ENCODE measurements around the gene KCNK2. TPM values are rescaled to one million over a fixed set of nuclear protein-coding genes. Genes with fewer than 3 reads are reported as not detected.

KCNK2 gene
- total and polyA plus RNA-seq, 2 experiments from 2014 or later = 1.8 to 4.1 TPM

DNA sequence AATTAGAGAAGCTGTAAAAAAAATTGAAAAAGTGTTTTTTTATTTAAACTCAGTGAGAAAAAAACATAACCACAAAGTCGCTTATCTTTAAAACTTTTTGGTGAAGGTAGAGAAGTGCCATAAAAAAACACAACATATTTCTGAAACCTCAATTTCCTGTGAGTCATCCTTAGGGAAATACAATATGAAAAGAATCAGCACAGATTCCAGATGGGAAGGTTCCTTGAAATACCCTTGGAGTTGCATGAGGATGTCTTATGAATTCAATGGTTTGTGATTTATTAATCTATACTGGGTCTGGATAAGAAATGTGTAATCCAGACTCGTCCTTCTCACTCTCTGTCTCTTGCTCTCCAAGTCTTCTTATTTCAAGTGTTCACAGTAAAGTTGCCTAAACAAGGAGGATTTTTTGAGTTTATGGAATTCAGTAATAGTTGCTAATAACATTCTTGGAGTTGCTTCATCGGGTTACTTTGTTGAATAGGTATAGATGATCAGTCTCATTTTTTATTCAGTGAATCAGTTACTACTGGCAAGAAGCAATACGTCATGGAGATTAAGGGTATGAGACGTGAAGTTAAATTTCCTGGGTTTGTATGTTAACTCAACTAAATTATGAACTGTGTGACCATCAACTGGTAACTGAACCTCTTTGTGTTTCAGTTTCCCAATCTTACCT is 191.4 kb downstream of the KCNK2 start:
- Histone ChIP-seq H3K4me2 (no peak overlapping the region), H4K20me1 (ENCODE audit: insufficient read depth, poor library complexity, severe bottlenecking) (no peaks in the 10 kb centered on the region)
- 89% methylated on average over 5 of the region's 5 CpGs for WGBS (ENCODE audit: low lambda C conversion rate, missing lambda C conversion rate)

DNA sequence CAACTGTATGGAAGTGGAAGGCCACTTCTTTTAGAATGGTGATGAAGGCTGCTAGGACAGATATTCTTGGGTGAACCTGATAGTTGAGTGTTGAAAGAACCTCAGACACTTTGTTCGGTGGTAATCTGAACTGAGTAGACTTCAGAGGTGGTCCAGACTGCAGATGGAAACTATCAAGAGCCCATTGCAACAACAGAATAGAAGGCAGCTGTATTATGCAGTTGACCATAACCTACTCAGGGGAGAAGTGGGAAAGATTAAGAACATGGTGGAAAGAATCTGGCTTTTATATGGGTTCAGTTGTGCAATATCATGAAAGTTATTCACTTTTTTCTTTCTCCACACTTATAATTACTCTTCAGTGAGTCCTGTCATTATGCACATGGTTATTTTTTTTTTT is 194.0 kb downstream of the KCNK2 start:
- Histone ChIP-seq H3K4me2 (no peak overlapping the region), H2AFZ (no peak overlapping the region), H3K36me3 (replicated peaks; ENCODE audit: insufficient read depth, low read depth) (no peaks in the 10 kb centered on the region), H3K4me1 (ENCODE audit: insufficient read depth) (no peaks in the 10 kb centered on the region), H3K27ac (no peak overlapping the region), H3K9me3 (ENCODE audit: low read depth) (no peaks in the 10 kb centered on the region), H3K79me2 (no peaks in the 10 kb centered on the region), H4K20me1 (ENCODE audit: insufficient read depth, poor library complexity, severe bottlenecking) (no peaks in the 10 kb centered on the region), H3K27me3 (no peaks in the 10 kb centered on the region), H3K4me3 (no peak overlapping the region), H3K9me2 (replicated peaks; ENCODE audit: insufficient read depth) (no peaks in the 10 kb centered on the region)
- TF ChIP-seq, protein P1, sequence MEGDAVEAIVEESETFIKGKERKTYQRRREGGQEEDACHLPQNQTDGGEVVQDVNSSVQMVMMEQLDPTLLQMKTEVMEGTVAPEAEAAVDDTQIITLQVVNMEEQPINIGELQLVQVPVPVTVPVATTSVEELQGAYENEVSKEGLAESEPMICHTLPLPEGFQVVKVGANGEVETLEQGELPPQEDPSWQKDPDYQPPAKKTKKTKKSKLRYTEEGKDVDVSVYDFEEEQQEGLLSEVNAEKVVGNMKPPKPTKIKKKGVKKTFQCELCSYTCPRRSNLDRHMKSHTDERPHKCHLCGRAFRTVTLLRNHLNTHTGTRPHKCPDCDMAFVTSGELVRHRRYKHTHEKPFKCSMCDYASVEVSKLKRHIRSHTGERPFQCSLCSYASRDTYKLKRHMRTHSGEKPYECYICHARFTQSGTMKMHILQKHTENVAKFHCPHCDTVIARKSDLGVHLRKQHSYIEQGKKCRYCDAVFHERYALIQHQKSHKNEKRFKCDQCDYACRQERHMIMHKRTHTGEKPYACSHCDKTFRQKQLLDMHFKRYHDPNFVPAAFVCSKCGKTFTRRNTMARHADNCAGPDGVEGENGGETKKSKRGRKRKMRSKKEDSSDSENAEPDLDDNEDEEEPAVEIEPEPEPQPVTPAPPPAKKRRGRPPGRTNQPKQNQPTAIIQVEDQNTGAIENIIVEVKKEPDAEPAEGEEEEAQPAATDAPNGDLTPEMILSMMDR (IDR thresholded peaks at IDR 0.05; ENCODE audit: poor library complexity) = no peak
- no peak for TF ChIP-seq EZH2 (IDR thresholded peaks at IDR 0.05; ENCODE audit: borderline replicate concordance)
- TF ChIP-seq EZH2phosphoT487 (IDR thresholded peaks at IDR 0.05; ENCODE audit: low read depth, severe bottlenecking, unreplicated experiment) = no peak
- DNase-seq (ENCODE audit: low spot score) = no peak
- WGBS (ENCODE audit: low lambda C conversion rate, missing lambda C conversion rate) = 50% methylated on average over 1 of the region's 1 CpG

More for the DNA sequence above, 191.4 kb downstream of the KCNK2 start:
- H3K4me1 ChIP-seq (ENCODE audit: insufficient read depth) = no peaks in the 10 kb centered on the region
- no peaks in the 10 kb centered on the region for H3K36me3 ChIP-seq (replicated peaks; ENCODE audit: insufficient read depth, low read depth)
- TF ChIP-seq, protein P1 (IDR thresholded peaks at IDR 0.05; ENCODE audit: poor library complexity) = no peak
- DNase-seq (ENCODE audit: low spot score) = no peak
- H3K79me2 ChIP-seq = no peaks in the 10 kb centered on the region
- H2AFZ ChIP-seq = no peak overlapping the region
- H3K9me2 ChIP-seq (replicated peaks; ENCODE audit: insufficient read depth) = no peaks in the 10 kb centered on the region
- H3K27ac ChIP-seq = no peak overlapping the region
- H3K4me3 ChIP-seq = no peak overlapping the region
- H3K9me3 ChIP-seq (ENCODE audit: low read depth) = no peaks in the 10 kb centered on the region
- no peaks in the 10 kb centered on the region for H3K27me3 ChIP-seq

DNA sequence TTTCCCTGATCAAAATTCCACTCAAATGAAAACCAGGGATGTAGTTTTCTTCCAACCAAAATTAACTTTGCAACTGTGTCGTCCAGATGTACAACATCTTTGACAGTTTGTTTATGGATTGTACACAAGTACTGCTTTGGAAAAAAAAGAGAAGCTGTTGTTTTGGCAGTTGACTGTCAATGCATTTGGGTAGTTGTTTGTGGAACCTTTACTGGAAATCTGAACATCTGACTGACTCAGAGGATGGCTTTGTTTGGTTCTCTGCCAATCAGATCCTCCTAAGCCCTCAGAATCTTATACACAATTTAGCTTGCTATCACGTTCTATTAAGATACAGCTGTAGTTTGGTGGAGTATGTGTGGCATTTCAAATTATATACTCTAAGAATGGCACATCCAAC is 195.0 kb downstream of the KCNK2 start:
- H3K79me2 ChIP-seq = no peaks in the 10 kb centered on the region
- no peak overlapping the region for H3K4me2 ChIP-seq
- H3K4me1 ChIP-seq (ENCODE audit: insufficient read depth) = no peaks in the 10 kb centered on the region
- WGBS (ENCODE audit: low lambda C conversion rate, missing lambda C conversion rate) = 41% methylated on average over 2 of the region's 2 CpGs
- no peaks in the 10 kb centered on the region for H3K9me2 ChIP-seq (replicated peaks; ENCODE audit: insufficient read depth)
- no peaks in the 10 kb centered on the region for H4K20me1 ChIP-seq (ENCODE audit: insufficient read depth, poor library complexity, severe bottlenecking)
- no peak overlapping the region for H3K4me3 ChIP-seq
- H3K36me3 ChIP-seq (replicated peaks; ENCODE audit: insufficient read depth, low read depth) = no peaks in the 10 kb centered on the region
- no peak for DNase-seq (ENCODE audit: low spot score)
- no peak overlapping the region for H3K27ac ChIP-seq
- H2AFZ ChIP-seq = no peak overlapping the region
- H3K27me3 ChIP-seq = no peaks in the 10 kb centered on the region
- no peaks in the 10 kb centered on the region for H3K9me3 ChIP-seq (ENCODE audit: low read depth)
- TF ChIP-seq, protein P1 (IDR thresholded peaks at IDR 0.05; ENCODE audit: poor library complexity) = no peak
- TF ChIP-seq EZH2 (IDR thresholded peaks at IDR 0.05; ENCODE audit: borderline replicate concordance) = no peak
- TF ChIP-seq EZH2phosphoT487 (IDR thresholded peaks at IDR 0.05; ENCODE audit: low read depth, severe bottlenecking, unreplicated experiment) = no peak

All from hepatocyte (in vitro differentiated cells).